GM18517 (cell line): ENCODE measurements around the gene INSYN2A.

Experiments
- ATAC-seq: cut with Tn5 transposase; IDR thresholded peaks from one replicate; pipeline ENCODE4 v1.9.1; 2021; ENCODE audit warnings: mild to moderate bottlenecking, moderate library complexity; ENCODE audit not compliant: unreplicated experiment

The INSYN2A gene, protein sequence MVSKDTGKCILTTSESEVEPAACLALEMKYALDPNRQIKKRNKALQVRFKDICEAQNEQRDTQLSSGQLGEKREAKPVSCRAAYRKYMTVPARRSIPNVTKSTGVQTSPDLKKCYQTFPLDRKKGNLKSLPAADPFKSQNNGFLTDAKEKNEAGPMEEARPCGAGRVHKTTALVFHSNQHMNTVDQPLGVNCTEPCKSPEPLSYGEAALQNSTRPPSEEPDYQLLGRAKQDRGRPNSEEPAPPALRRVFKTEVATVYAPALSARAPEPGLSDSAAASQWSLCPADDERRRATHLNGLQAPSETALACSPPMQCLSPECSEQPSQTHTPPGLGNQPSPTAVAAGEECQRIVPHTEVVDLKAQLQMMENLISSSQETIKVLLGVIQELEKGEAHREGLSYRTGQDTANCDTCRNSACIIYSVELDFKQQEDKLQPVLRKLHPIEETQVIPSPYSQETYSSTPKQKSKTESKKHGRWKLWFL

DNA sequence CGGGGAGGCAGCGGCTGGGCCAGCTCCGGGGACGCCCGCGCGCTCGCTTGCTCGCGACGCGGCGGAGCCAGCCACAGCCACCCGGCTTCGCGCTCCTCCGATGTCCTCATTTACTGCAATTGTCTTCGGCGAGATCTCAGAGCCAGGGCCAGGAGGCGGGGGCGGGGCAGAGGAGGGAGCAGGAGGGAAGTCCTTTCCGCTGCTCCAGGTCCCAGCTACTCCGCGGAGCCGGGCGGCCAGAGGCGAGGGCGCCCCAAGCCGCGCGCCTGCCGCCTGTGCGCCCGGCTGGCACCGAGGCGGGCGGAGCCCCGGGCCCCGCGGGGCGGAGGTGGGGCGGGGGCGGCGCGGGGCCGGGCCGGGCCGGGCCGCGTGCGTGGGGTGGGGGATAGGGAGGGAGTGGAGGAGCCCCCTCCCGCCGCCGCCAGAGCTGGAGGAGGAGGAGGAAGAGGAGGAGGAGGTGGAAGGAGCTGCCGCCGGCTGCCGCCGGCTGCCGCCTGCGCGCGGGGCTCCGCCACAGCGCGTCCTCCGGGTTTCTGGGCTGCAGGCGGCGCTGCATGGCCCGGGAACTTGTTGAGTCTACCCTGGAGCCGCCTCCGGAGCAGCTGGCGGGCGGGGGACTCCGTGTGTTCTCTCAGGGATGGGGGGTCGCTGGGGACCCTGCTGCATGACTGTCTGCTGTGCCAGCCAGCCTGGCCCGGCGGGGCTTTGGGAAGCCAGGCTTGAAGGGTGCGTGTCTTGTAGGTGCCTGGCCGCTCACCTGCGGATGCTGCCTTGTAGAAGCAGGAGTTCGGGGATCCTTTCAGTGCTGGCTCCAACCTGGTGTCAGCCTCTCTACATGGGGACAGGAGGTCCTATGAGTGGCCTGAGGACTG, at the start of gene INSYN2A:
TSS of gene INSYN2A (minus strand) at position 310 of the 872 bp plus-strand sequence. CDS start 20,196 bp downstream, outside the sequence.
- no peak for ATAC-seq

DNA sequence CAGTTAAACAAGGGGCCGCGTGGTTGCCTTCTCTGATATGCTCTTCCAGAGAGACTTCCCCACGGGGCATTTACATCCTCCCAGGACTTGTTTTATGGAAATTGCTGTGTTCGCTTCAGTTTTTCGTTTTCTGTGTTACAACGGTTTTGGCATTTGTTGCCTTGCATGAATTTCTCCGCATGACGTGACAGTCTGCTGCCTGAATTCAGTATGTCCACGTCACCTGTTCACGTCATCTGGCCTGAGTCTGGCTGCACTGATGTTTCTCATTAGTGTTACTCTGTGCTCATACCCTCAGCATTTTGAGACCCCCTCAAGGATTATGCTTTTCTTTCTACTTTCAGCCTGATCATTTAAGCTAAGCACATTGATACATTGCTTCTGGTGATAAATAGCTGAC, 49.1 kb upstream of the INSYN2A start:
- no peak for ATAC-seq

DNA sequence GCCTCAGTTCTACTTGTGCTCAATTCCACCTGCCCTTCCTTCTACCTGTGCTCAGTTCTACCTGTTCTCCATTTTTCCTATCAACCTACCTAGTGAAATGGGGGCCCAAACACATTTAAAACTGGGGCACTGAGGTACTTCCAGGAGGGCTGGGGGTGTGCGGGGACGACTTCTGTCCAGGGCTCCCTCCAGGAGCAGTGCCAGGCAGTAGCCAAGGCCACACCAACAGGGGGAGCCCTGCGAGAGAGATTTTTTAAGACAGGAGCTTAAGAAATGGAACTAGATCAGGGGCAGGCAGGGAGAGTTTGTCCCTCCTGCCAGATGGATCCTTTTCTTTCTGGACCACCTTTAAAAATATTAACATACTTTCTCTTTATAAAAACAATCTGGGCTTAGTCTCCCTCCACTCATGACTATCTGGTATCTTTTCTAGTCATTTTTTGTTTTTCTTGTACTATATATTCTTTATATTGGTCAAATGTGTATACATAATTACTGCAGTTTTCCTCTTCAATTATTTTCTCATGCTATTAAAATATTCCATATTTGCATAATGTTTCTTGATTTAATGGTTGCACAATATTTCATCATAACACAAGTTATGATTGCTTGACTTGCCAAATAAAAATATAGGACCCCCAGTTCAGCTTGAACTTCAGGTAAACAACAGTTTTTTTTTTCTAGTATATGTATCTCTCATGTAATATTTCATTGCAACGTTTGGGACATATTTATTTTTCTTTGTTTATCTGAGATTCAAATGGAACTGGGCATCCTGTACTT, 47.3 kb upstream of the INSYN2A start:
- no peak for ATAC-seq

DNA sequence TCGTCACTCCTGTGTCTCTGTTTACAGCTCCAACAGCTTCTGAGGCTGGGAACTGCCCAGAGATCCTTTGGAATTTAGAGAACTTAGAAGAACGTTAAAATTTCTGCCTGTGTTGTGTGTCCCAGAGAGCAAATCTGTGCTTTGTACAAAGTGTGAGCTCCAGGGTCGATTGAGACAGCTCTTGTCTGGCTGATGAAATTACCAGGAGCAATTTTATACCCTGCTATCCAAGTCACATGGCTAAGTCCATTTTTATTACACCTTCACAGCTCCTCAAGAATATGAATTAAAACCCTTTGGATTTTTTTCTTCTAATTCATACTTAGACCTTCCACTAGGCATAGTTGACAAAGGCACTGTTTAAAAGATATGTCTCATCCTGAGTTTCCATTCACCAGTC, 46.5 kb upstream of the INSYN2A start:
- no peak for ATAC-seq

DNA sequence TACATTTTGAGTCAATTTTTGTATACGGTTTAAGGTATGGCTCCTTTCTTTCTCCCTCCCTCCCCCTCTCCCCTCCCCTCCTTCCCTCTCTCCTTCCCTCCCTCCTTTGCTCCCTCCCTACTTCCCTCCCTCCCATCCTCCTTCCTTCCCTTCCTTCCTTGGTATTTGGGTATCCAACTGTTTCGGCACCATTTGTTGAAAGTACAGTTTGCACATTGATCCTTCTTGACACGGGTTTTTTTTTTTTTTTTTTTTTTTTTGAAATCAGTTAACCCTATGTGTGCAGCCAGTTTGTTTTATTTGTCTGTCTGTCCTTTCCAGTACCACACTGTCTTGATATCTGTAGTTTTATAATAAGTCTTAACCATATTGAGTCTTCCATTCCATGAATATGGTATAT, 39.9 kb upstream of the INSYN2A start:
- ATAC-seq, result no peak

DNA sequence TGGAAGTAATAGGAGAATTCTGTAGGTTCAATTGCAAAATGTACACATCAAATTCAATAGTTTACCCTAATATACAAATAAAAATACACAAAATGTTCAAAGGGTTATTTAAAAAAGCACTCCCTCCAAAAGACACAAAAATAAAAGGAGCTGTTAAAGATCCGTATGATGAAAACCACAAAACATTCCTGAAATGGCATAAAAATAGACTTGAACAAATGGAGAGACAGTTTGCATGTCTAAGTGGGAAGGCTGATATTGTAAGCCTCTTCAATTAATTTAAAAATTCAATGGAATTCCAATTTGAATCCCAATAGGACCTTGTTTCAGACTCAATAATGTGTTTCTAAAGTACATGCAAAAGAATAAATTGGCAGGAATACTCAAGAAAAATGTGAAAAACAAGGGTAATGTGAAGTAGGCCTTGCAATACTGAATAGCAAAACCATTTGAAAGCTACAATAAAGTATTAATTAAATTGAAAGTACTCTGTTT, 38.0 kb upstream of the INSYN2A start:
- no peak for ATAC-seq

DNA sequence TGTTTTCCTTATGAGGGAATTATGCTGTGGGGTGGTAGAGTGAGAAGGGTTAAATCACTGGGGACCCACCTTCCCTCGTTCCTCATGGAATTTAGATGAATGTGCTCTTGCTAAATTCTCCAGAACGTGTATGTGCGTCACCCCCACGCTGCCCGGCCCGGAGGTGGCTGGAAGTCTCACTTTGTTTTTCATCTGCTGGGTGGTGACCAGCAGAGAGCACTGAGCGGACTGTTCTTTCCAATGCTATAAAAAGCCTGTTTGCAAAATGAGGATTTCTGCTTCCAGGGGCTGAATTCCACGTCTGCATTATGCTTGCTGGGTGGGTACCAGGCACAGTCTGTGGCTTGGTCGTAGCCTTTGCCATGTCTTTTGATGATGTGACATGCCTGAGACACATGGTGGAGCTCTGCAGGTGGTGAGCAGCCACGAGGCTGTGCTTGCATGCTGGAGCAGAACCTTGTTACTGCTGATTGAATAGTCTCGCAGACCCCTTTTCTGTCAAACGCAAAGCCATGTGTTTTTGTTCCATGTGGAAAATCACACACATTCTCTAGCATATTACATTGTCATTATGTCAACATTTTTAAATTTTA, 31.9 kb upstream of the INSYN2A start:
- no peak for ATAC-seq

DNA sequence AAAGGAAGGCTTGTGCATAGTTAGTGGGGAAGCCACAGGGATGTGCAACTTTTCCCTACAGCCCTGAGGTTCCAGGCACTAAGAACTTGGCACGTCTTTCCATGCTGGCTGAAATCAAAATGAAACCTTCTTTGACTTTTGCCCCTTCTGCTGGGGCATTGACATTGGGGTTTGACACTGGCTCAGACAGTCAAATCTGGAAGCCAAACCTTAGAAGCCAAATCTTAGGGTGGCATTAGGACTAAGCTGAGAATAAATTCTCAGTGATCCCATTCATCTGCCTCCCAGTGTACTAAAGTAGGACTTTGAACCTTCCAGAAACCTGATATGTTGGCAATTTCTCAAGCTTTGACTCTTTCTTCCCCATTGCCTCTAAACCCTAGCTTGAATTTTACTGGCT, 31.3 kb upstream of the INSYN2A start:
- no peak for ATAC-seq

DNA sequence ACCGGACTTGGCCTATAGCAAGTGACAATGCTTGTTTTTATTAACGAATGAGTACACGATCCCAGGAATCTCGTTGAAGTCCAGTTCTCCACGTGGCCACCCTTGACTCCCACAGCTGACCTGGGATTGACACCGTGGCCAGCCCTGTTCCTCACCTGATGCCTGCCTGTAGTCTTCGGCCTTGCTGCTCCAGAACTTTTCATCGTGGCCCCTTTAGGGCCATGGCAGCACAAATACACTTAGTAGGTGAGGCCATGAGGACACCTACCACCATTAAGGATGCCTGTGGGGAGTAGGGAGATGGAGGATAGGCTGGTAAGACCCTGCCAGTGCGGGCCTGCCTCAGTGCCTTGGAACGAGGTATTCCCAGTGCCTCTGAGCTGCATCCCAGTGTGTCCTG, 30.6 kb upstream of the INSYN2A start:
- ATAC-seq, result no peak

DNA sequence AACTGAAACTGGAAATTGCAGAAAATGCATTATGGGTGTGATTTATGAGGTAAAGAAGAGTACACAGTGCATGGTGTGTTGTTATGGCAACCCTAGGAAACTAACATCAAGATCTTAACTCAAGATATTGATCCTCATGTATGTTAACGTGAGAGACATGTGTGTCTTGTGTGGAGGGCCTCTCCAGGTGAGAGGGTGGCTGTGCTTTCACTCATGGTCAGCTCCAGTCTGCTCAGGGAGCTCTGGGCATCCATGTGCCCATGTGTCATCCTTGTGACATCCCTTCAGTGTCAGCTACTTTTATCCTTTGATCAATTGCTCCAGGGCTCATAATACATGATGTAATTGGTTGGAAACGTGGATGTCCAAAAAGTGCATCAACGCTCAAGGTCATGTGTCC, 24.9 kb upstream of the INSYN2A start:
- ATAC-seq, result no peak

DNA sequence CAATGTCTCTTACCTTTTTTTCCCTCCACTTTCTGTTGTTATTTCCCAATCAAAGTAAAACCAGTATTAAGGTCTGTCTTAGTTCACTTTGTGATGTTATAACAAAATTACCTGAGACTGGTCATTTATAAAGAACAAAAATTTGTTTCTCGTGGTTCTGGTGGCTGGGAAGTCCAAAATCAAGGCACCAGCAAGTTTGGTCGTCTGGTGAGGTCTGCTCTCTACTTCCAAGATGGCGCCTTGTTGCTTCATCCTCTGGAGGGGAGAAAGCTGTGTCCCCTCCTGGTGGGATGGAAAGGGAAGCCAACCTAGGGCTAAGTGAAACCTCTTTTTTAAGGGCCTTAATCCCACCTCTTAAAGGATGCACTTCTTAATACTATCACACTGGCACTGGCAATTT, 22.3 kb upstream of the INSYN2A start:
- ATAC-seq, result no peak

DNA sequence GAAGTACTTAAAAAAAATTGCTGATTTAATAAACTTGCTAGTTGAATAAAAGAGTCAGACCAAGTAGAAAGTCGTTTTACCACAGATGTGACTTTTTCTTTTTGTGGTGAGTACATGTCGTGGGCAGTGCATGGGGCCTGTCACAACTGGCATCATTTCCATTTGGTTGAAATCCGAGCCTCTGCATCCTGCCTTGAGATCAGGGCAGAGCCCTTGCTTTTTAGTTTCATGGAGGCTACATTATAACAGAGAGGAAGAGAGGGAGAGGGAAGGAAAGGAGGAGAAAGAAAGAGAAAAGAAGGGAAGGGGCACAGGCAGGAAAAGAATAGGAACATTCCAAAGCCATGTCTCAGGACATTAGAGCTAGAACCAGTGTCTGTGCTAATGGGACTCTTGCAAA, 20.4 kb upstream of the INSYN2A start:
- no peak for ATAC-seq

DNA sequence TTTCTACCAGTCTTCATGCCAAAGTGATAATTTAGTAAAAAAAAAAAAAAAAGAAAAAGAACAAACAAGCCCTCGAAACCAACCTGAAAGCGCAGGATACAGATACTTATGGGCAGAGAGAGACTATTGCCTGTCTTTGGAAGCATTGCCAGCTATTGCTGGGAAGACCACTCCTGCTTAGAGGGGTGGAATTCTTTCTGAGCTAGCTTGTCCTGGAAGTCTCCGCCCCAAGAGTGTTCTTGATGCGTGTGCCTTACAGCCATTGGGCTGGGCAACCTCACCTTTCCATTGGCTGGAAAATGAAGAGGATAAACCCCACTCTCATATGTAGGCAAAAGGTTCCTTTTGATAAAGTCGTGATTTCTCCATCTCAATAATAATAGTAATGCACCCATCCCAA, 19.9 kb upstream of the INSYN2A start:
- no peak for ATAC-seq

DNA sequence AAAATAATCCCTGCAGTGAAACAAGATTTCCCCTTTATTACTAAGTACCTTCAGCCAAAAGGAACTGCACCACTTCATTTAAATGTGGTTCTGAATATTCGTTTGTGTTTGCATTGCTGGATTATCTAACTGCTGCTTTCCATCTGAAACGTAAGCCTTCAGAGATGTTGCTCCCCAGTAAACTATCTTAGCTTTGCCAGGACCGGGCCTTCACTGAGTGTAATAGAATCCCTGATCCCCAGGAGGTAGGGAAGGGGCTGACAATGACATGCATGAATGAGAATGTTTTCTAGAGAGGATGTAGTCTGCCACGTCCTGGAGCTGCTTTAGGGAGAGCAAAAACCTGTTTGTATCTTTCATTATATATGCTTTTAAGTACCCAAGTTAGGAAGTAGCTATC, 19.5 kb upstream of the INSYN2A start:
- no peak for ATAC-seq

DNA sequence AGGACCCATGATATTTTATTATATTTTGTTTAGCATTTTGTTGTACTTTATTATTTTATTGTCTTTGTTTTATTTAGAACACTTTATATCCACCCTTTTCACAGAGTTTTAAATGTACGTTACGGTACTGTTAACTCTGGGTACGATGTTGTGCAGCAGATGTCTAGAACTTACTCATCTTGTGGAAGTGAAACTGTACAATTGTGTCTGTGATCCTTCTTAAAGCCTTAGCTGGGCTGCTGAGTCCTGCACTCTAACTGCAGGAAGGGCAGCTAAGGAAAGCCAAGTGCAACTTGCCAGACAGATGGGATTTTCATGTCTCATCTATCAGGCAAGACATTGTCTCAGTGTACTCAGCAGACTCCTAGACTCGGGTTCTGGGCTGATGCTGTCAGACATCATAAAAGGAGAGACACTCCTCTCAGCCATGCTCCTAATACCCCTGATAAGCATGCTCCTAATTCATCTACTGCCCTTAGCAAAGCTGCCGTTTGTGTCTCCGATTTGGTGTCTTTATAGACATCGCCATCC, 14.6 kb upstream of the INSYN2A start:
- no peak for ATAC-seq

DNA sequence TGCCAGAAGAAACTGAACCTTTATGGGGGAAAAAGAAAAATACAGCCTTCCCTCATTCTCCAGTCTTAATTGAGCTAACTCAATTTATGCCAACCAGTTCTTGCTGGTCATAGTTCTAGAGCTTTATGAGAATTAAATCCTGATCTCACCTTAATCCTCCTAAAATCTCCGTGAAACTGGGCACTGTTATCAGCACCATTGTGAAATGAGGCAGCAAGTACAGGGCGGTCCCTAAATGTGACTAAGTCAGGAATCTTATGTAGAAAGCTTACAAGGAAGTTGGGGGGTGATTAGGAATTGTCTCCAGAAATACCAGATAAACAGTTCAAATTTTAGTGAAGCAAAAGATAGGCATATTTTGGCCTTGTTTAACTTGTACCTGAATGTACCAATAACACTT, 10.7 kb upstream of the INSYN2A start:
- ATAC-seq, result no peak

DNA sequence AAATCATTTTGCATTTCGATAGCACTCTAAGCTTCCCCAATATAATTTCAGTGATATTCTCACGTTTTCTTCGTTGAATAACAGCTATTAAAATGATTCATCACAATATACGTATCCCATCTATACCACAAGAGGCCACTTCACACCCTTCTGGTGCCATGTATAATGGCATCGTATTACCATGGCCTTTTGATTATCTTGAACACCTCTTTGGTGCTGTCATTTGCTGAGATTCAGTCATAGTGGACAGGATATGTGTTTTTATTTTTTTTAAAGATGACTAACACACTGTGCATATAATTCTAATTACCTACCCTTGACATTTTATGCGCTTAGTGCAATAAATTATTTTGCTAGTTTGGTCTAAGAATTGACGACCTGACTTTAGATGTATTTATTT, 6.7 kb upstream of the INSYN2A start:
- no peak for ATAC-seq

DNA sequence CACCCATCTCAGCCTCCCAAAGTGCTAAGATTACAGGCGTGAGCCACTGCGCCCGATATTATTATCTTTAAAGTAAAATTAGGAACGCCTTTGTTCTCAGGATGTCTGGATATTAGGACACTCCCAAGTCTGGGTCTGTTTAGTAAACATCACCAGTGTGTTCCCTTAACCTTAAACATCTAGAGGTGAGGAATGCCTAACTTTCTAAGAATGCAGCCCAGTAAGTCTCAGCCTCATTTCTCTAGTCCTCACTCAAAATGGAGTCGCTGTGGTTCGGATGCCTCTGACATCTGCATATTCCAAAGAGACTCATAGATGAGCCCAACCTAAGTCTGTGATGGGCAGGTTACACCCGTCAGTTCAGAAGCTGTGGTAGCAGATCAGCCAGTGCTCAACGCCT, 4.3 kb upstream of the INSYN2A start:
- ATAC-seq, result no peak

DNA sequence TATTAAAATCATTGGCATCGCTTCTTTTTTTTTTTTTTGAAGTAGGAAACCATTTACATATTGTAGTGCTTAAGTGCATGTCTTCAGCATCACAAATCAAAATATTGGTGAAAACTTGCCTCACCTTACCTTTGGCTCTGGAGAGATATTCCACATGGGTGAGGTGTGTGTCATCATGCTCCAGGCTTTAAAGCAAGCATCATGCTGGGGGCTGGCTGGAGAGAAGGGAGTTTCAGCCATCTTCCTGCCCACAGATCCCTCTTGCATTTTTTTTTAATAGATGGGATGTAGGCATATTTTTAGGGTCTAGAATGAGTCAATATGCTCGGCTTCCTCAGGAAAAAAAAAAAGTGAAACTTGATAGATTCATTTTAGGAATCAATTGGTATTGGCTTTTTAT, 2.3 kb upstream of the INSYN2A start:
- no peak for ATAC-seq

DNA sequence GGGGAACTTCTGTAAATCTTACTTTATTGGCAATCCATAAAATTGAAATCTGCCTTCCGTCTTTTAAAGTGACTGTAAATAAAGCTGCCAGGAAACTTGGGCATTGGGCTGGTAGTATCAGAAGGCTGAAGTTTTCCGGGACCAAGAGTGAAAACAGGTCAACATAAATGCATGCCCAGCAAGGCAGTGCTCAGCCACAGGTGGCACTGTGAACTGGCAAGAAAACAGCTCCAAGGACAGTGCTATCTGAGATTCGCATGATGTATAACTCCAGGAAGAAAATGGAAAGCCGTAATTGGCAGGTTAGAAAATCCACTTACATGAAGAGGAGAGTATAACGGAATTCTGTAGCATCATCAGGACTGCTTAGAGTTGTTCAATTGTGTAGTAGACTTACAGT, 1.9 kb upstream of the INSYN2A start:
- no peak for ATAC-seq

DNA sequence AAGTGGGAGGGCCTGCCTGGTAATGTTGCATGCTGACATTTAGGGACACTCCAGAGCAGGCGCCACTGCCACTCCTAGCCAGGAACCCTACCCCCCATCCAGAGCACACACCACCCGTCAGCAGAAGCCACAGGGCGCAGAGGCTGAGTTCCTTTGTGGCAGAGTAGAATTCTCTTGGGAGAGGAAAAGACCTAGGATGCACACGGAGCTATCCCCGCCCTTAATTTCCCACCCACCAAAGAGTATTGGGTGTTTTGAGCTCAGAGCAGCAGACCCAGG, 702 bp upstream of the INSYN2A start:
- ATAC-seq, result no peak
